Endothelial cell of umbilical vein (primary cell): ENCODE results near the gene SOX21. TPM values are rescaled to one million over a fixed set of nuclear protein-coding genes. Genes with fewer than 3 reads are reported as not detected.
A peak's percentile ranks its signal among the peaks of the same experiment; 100 is the strongest.

Experiments used
- BruUV-seq: library from RNA; stranded (reverse); fragments of 400-500 nt; replicated peaks from 2 replicates; lab custom pipeline; 2021; lab: Mats Ljungman, UMichigan
- CTCF ChIA-PET: fragments of 300-600, 350-600 bp; sonication (Branson Sonifier 250); formaldehyde crosslinking; loops from one replicate; lab custom pipeline; 2021; ENCODE audit warnings: antibody characterized with exemption, inconsistent platforms; lab: Charles Lee
- POLR2A ChIA-PET: fragments of 300-600, 350-600 bp; sonication (Branson Sonifier 250); formaldehyde crosslinking; loops from one replicate; lab custom pipeline; 2021; ENCODE audit warnings: antibody characterized with exemption, inconsistent platforms; lab: Charles Lee
- DNase-seq: peaks from one replicate; pipeline ENCODE4 v3.0.0-alpha.2; 2011; ENCODE audit warnings: low read depth, low spot score
- FAIRE-seq: peaks from 2 replicates; lab custom pipeline; 2011; peaks lifted over from hg19 to GRCh38; lab: Jason Lieb, UNC
- H2AFZ ChIP-seq: 2 replicates; pipeline ENCODE4 v1.6.0; 2012; ENCODE audit warnings: low read depth, low read length, control low read depth, inconsistent platforms
- H3K27ac ChIP-seq: 2 replicates; pipeline ENCODE4 v1.5.1; 2011; ENCODE audit warnings: low read depth, mild to moderate bottlenecking, control low read depth, low read length, moderate library complexity; ENCODE audit not compliant: insufficient read depth
- H3K27me3 ChIP-seq, 2 experiments: 2 replicates each; pipeline versions ENCODE4 v1.6.0 to v1.6.1; 2011; ENCODE audit warnings: low read length in 2 of 2, mixed read lengths in 1 of 2; ENCODE audit not compliant: control insufficient read depth in 2 of 2, insufficient read depth in 2 of 2
- H3K36me3 ChIP-seq, 2 experiments: 2 replicates in 1 of 2; 3 replicates in 1 of 2; pipeline ENCODE4 v1.5.1; 2011; ENCODE audit warnings: low read length in 2 of 2, mild to moderate bottlenecking in 1 of 2, moderate library complexity in 1 of 2; ENCODE audit not compliant: control insufficient read depth in 2 of 2, insufficient read depth in 2 of 2; ENCODE audit errors: extremely low read depth in 1 of 2
- H3K4me1 ChIP-seq: 3 replicates; pipeline ENCODE4 v1.5.1; 2011; ENCODE audit warnings: mild to moderate bottlenecking, low read length; ENCODE audit not compliant: control insufficient read depth, insufficient read depth; ENCODE audit errors: extremely low read depth
- H3K4me2 ChIP-seq: 2 replicates; pipeline ENCODE4 v1.6.1; 2011; ENCODE audit warnings: low read length, control low read depth, mixed read lengths; ENCODE audit not compliant: insufficient read depth
- H3K4me3 ChIP-seq, 3 experiments: fragments of 200-600 bp in 1 of 3; sonication (generic), shearing (Covaris generic) in 1 of 3; replicated peaks in 1 of 3; 2 replicates each; pipeline ENCODE4 v1.5.1; 2011 to 2016; ENCODE audit warnings: control low read depth in 3 of 3, low read length in 3 of 3, mild to moderate bottlenecking in 2 of 3, inconsistent platforms in 1 of 3, low read depth in 1 of 3, moderate library complexity in 1 of 3; ENCODE audit not compliant: insufficient read depth in 1 of 3
- H3K79me2 ChIP-seq: 2 replicates; pipeline ENCODE4 v1.6.0; 2012; ENCODE audit warnings: low read length, inconsistent platforms; ENCODE audit not compliant: control insufficient read depth, insufficient read depth
- H3K9ac ChIP-seq: replicated peaks from 2 replicates; pipeline ENCODE3; 2011; ENCODE audit warnings: low read length, control low read depth; ENCODE audit not compliant: insufficient read depth; ENCODE audit errors: extremely low read depth
- H3K9me1 ChIP-seq: replicated peaks from 3 replicates; pipeline ENCODE4 v1.6.0; 2011; ENCODE audit warnings: mild to moderate bottlenecking, low read length; ENCODE audit not compliant: control insufficient read depth, insufficient read depth; ENCODE audit errors: extremely low read depth
- H3K9me3 ChIP-seq: replicated peaks from 2 replicates; pipeline ENCODE4 v1.5.1; 2012; ENCODE audit warnings: low read length, inconsistent platforms; ENCODE audit not compliant: control insufficient read depth, insufficient read depth
- H4K20me1 ChIP-seq: replicated peaks from 2 replicates; pipeline ENCODE3; 2011; ENCODE audit warnings: mild to moderate bottlenecking, low read length; ENCODE audit not compliant: control insufficient read depth, insufficient read depth; ENCODE audit errors: extremely low read depth
- EZH2 ChIP-seq: IDR thresholded peaks from 2 replicates; pipeline ENCODE4 v1.6.1; 2012; ENCODE audit warnings: borderline replicate concordance, low read depth, mild to moderate bottlenecking, moderate library complexity, low read length, inconsistent platforms; ENCODE audit not compliant: severe bottlenecking
- FOS ChIP-seq: IDR thresholded peaks from 2 replicates; pipeline ENCODE4 v1.6.1; 2011; ENCODE audit warnings: mild to moderate bottlenecking, low read length, moderate library complexity, borderline replicate concordance; ENCODE audit not compliant: insufficient read depth
- GATA2 ChIP-seq: IDR thresholded peaks from 2 replicates; pipeline ENCODE4 v1.7.0; 2011; ENCODE audit warnings: low read depth, mild to moderate bottlenecking, moderate library complexity, mixed read lengths, low read length; ENCODE audit not compliant: insufficient read length, insufficient read depth
- JUN ChIP-seq: IDR thresholded peaks from 2 replicates; pipeline ENCODE4 v1.6.1; 2011; ENCODE audit warnings: borderline replicate concordance, low read depth; ENCODE audit not compliant: insufficient read length, insufficient read depth
- POLR2AphosphoS5 ChIP-seq: IDR thresholded peaks from 2 replicates; pipeline ENCODE4 v1.6.1; 2012; ENCODE audit warnings: low read depth, mild to moderate bottlenecking, control low read depth, low read length, moderate library complexity; ENCODE audit not compliant: insufficient read depth
- dilution Hi-C: fragments of 300-500 bp; cut with MboI; formaldehyde crosslinking; loops from one replicate; pipeline ENCODE4 v1.15.0; 2019; ENCODE audit warnings: low sequenced_read_pairs; ENCODE audit not compliant: extremely low pct_ligation_motif_present
- intact Hi-C: fragments of 100-400 bp; cut with micrococcal nuclease; formaldehyde crosslinking; loops from one replicate; pipeline ENCODE4 v1.10.0; 2022
- polyA plus RNA-seq, 4 experiments: library from polyadenylated mRNA; depleted of rRNA in 3 of 4; stranded (reverse) in 3 of 4; unstranded in 1 of 4; fragments of >200 nt; gene quantifications; 2 replicates each; pipeline versions ENCODE4 v1.2.1 to v1.2.3, GENCODE V29; 2011 to 2012; ENCODE audit warnings: missing spikeins in 1 of 4
- total RNA-seq: library from RNA; stranded (reverse); gene quantifications from 2 replicates; pipeline ENCODE4 v1.2.3, GENCODE V29; 2021

Gene SOX21
- total and polyA plus RNA-seq, 2 donors (not counting 3 experiments of a cell fraction or from before 2014, with no cell fraction given): not detected

DNA sequence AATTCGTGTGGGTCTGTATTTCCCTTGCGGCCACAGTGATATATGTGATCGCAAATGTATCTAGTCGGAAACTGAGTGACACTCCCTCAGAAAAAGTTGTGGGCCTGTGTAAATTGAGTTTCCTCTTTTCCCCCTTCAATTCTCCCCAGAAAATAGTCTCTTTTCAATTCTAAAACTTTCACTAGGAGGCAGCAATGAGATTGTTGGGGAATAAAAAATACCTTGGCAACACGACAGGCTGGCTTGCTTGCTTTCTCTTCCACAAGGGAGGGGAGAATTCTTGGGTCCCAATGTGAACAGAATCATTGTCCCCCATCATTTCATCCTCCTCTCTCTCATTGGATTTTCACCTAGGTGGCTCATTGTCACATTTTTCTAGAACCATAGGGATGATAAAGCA lies 3.7 kb upstream of the SOX21 start:
- DNase-seq: no peak
- no peak overlapping the region for H3K27ac ChIP-seq
- no peak overlapping the region for H3K4me3 ChIP-seq
- H3K36me3 ChIP-seq: no peaks in the 10 kb centered on the region
- TF ChIP-seq FOS: no peak
- no peak for TF ChIP-seq JUN
- TF ChIP-seq GATA2: no peak
- H3K9me3 ChIP-seq: no peaks in the 10 kb centered on the region
- ChIA-PET POLR2A (no interaction called here), CTCF (interaction anchor here (0.6 to 4.0 kb wide), 9 partner anchors 8 to 689 kb away, joined by 3 to 80 read pairs (median 3); no protein-coding TSS in a partner anchor)
- no peaks in the 10 kb centered on the region for H4K20me1 ChIP-seq
- no peaks in the 10 kb centered on the region for H3K9me1 ChIP-seq
- no peak overlapping the region for H3K4me2 ChIP-seq
- FAIRE-seq: no peak
- peaks cover 9% of the 10 kb centered on the region for H3K4me1 ChIP-seq
- H3K9ac ChIP-seq: no peak overlapping the region
- no peak overlapping the region for H2AFZ ChIP-seq
- intact Hi-C loops: loop anchor here (10.0 kb wide), 1 partner anchor 139 kb away; no protein-coding TSS in a partner anchor
- dilution Hi-C loops: no loop called here
- H3K79me2 ChIP-seq: no peaks in the 10 kb centered on the region
- no TSS peak for BruUV-seq
- H3K27me3 ChIP-seq: peaks cover 34 to 64% of the 10 kb centered on the region in 2 experiments

DNA sequence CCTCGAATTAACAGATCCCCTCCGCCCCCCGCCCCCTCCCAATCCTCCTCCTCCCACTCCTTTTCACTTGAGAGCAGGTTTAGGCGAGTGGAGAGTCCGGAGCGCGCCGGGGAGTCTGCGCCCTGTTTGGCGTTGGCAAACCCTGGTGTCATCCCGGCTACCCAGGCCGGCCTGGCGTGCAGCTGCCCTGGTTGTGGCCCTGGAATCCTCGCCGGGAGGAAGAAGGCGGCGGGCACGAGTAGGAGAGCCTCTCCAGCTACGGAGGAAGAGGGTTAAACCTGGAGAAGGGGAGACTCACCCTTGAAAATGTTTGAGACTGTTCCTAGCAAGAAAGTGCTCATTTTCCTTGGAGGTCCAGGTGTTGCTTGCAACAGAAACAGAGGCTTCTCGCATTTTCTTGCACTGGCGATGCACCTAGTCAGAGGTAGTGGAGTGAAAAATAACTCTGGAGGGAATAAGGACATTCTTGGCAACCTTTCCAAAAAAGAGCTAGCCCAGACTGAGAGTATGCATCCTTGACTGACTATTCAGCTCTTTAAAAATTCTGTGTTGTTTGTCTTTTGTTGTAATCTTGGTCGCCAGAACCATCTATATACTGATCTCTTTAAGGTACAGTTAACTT lies 1.3 kb upstream of the SOX21 start:
- peak; percentile 17 for TF ChIP-seq EZH2
- no peak for TF ChIP-seq POLR2AphosphoS5
- Histone ChIP-seq H3K4me1 (peaks cover 12% of the 10 kb centered on the region), H3K4me3 (no peak overlapping the region), H4K20me1 (no peaks in the 10 kb centered on the region), H3K9me3 (no peaks in the 10 kb centered on the region), H3K9me1 (no peaks in the 10 kb centered on the region), H2AFZ (no peak overlapping the region), H3K27ac (no peak overlapping the region), H3K27me3 (peaks cover 53 to 83% of the 10 kb centered on the region in 2 experiments), H3K4me2 (no peak overlapping the region), H3K36me3 (no peaks in the 10 kb centered on the region), H3K79me2 (no peaks in the 10 kb centered on the region), H3K9ac (no peak overlapping the region)
- ChIA-PET POLR2A (no interaction called here), CTCF (interaction anchor here (0.9 to 1.1 kb wide), 2 partner anchors 9 to 53 kb away, joined by 3 to 4 read pairs; no protein-coding TSS in a partner anchor)
- dilution Hi-C loops (no loop called here), intact Hi-C loops (loop anchor here (1.0 to 10.0 kb wide), 4 partner anchors 141 to 689 kb away; no protein-coding TSS in a partner anchor)
- DNase-seq (no peak), FAIRE-seq (no peak)
- no TSS peak for BruUV-seq
